ENCODE results near the gene EFCAB12.
"Not testable (repeated sequence)": the region's sequence is repeated elsewhere in the genome, so short reads cannot be mapped to it uniquely, and the experiment has no call there.

Gene EFCAB12

GRCh38 chr3:129392106-129392887, 36.1 kb downstream of the EFCAB12 start:
- DNase-seq (ENCODE audit: low read depth), result not testable (repeated sequence)

- not testable (repeated sequence) for DNase-seq (ENCODE audit: low read depth)
Measured at GRCh38 chr3:129391583-129391982, 36.9 kb downstream of the EFCAB12 start.

- DNase-seq (ENCODE audit: low read depth), result no peak
Measured at GRCh38 chr3:129389572-129389937, 38.9 kb downstream of the EFCAB12 start.

- DNase-seq (ENCODE audit: low read depth), result peak; percentile 28
Measured at GRCh38 chr3:129388791-129389571, 39.5 kb downstream of the EFCAB12 start.

- no peak for DNase-seq (ENCODE audit: low read depth)
Measured at GRCh38 chr3:129387487-129387886, 40.9 kb downstream of the EFCAB12 start.

- DNase-seq (ENCODE audit: low read depth), result no peak
Measured at GRCh38 chr3:129386984-129387383, 41.5 kb downstream of the EFCAB12 start.

GRCh38 chr3:129385507-129385906, 42.9 kb downstream of the EFCAB12 start:
- not testable (repeated sequence) for DNase-seq (ENCODE audit: low read depth)

GRCh38 chr3:129384594-129385323, 43.7 kb downstream of the EFCAB12 start:
- no peak for DNase-seq (ENCODE audit: low read depth)

GRCh38 chr3:129384103-129384502, 44.3 kb downstream of the EFCAB12 start:
- DNase-seq (ENCODE audit: low read depth), result not testable (repeated sequence)

- DNase-seq (ENCODE audit: low read depth), result peak; percentile 20
Measured at GRCh38 chr3:129383292-129383860, 45.1 kb downstream of the EFCAB12 start.

- DNase-seq (ENCODE audit: low read depth), result no peak
Measured at GRCh38 chr3:129382366-129382765, 46.1 kb downstream of the EFCAB12 start.

- no peak for DNase-seq (ENCODE audit: low read depth)
Measured at GRCh38 chr3:129379582-129380358, 48.7 kb downstream of the EFCAB12 start.

- DNase-seq (ENCODE audit: low read depth), result no peak
Measured at GRCh38 chr3:129378949-129379348, 49.5 kb downstream of the EFCAB12 start.

- no peak for DNase-seq (ENCODE audit: low read depth)
Measured at GRCh38 chr3:129377615-129378014, 50.8 kb downstream of the EFCAB12 start.

- no peak for DNase-seq (ENCODE audit: low read depth)
Measured at GRCh38 chr3:129375099-129375498, 53.3 kb downstream of the EFCAB12 start.

- no peak for DNase-seq (ENCODE audit: low read depth)
Measured at GRCh38 chr3:129371041-129371826, 57.2 kb downstream of the EFCAB12 start.

GRCh38 chr3:129370248-129370964, 58.0 kb downstream of the EFCAB12 start:
- no peak for DNase-seq (ENCODE audit: low read depth)

- DNase-seq (ENCODE audit: low read depth), result no peak
Measured at GRCh38 chr3:129369711-129370110, 58.7 kb downstream of the EFCAB12 start.

- DNase-seq (ENCODE audit: low read depth), result no peak
Measured at GRCh38 chr3:129367821-129368220, 60.6 kb downstream of the EFCAB12 start.

GRCh38 chr3:129366312-129366831, 62.1 kb downstream of the EFCAB12 start:
- no peak for DNase-seq (ENCODE audit: low read depth)

Measured in HS-5 (cell line).